ENCODE data around the gene ATP11A. TPM values are rescaled to one million over a fixed set of nuclear protein-coding genes. Genes with fewer than 3 reads are reported as not detected.

The ATP11A gene
- total and polyA plus RNA-seq, 10 of the 15 experiments (the other 5 are each of a cell fraction or from before 2014, with no cell fraction given), result 1.4 to 69.6 (median 14.4) TPM

- Histone ChIP-seq H3K4me3 (no peak overlapping the region), H4K20me1 (ENCODE audit: control insufficient read depth, insufficient read depth) (no peaks in the 10 kb centered on the region), H3K79me2 (ENCODE audit: control insufficient read depth, insufficient read depth, low read length) (peaks cover 8% of the 10 kb centered on the region), H3K9ac (ENCODE audit: control insufficient read depth, insufficient read depth, low read length) (no peak overlapping the region), H3K27me3 (replicated peaks in 1 of 2; ENCODE audit: control insufficient read depth in 2 of 2, insufficient read depth in 2 of 2, low read length in 1 of 2) (no peaks in the 10 kb centered on the region), H3K36me3 (ENCODE audit: control insufficient read depth in 2 of 2, insufficient read depth in 2 of 2, low read length in 1 of 2) (peaks cover 0 to 2% of the 10 kb centered on the region in 2 experiments; a peak in 2 of 4 replicates), H3K9me3 (replicated peaks; ENCODE audit: control insufficient read depth, insufficient read depth, low read length) (no peaks in the 10 kb centered on the region), H3K4me1 (ENCODE audit: control insufficient read depth, insufficient read depth, low read length) (peaks cover 15% of the 10 kb centered on the region), H3K27ac (ENCODE audit: control insufficient read depth, insufficient read depth) (no peak overlapping the region), H3K4me2 (ENCODE audit: control insufficient read depth, insufficient read depth) (no peak overlapping the region), H2AFZ (ENCODE audit: control insufficient read depth, low read depth, low read length) (no peak overlapping the region)
- BruUV-seq (replicated peaks), result no TSS peak
- POLR2A ChIA-PET, result no interaction called here
- TF ChIP-seq SP1 (IDR thresholded peaks at IDR 0.05; ENCODE audit: low read depth, low read length) (no peak), TCF12 (IDR thresholded peaks at IDR 0.05; ENCODE audit: low read depth, low read length) (no peak), CHD1 (IDR thresholded peaks at IDR 0.05; ENCODE audit: low read depth, low read length) (no peak), HDAC2 (IDR thresholded peaks at IDR 0.05) (no peak), IRF4 (IDR thresholded peaks at IDR 0.05; ENCODE audit: low read depth, low read length) (no peak)
- SMC1A ChIA-PET (ENCODE audit: uncharacterized antibody, unreplicated experiment), result no interaction called here
- no peak for DNase-seq (ENCODE audit: low read depth, low spot score)
- WGBS (ENCODE audit: insufficient coverage, insufficient replicate concordance, low lambda C conversion rate, missing lambda C conversion rate), result 87% methylated on average over 10 of the region's 10 CpGs
- CTCF ChIA-PET, result no interaction called here
- RAD21 ChIA-PET (ENCODE audit: unreplicated experiment), result interaction anchor here (0.6 kb wide), 1 partner anchor 81 kb away, joined by 3 read pairs; no protein-coding TSS in a partner anchor
- ATAC-seq, result no peak
- in situ Hi-C loops (cut with MboI) (no loop called here), intact Hi-C loops (cut with micrococcal nuclease; ENCODE audit: unreplicated experiment) (no loop called here)
- FAIRE-seq, result no peak
These were observed 31.0 kb downstream of the ATP11A start for GRCh38 chr13:112720814-112721197.

GRCh38 chr13:112721198-112722104 lies 31.6 kb downstream of the ATP11A start:
- peaks cover 16% of the 10 kb centered on the region for H3K4me1 ChIP-seq (ENCODE audit: control insufficient read depth, insufficient read depth, low read length)
- no peak overlapping the region for H3K4me2 ChIP-seq (ENCODE audit: control insufficient read depth, insufficient read depth)
- peaks cover 8% of the 10 kb centered on the region for H3K79me2 ChIP-seq (ENCODE audit: control insufficient read depth, insufficient read depth, low read length)
- H2AFZ ChIP-seq (ENCODE audit: control insufficient read depth, low read depth, low read length), result no peak overlapping the region
- no peaks in the 10 kb centered on the region for H3K9me3 ChIP-seq (replicated peaks; ENCODE audit: control insufficient read depth, insufficient read depth, low read length)
- WGBS (ENCODE audit: insufficient coverage, insufficient replicate concordance, low lambda C conversion rate, missing lambda C conversion rate), result 95% methylated on average over 26 of the region's 26 CpGs
- CTCF ChIA-PET, result no interaction called here
- POLR2A ChIA-PET, result no interaction called here
- in situ Hi-C loops (cut with MboI) (no loop called here), intact Hi-C loops (cut with micrococcal nuclease; ENCODE audit: unreplicated experiment) (no loop called here)
- no peak for TF ChIP-seq NFXL1 (IDR thresholded peaks at IDR 0.05; ENCODE audit: borderline replicate concordance)
- TF ChIP-seq ASH2L (IDR thresholded peaks at IDR 0.05; ENCODE audit: borderline replicate concordance, low read depth), result no peak
- TF ChIP-seq NR2C1 (IDR thresholded peaks at IDR 0.05), result no peak
- no peak for TF ChIP-seq IKZF2 (IDR thresholded peaks at IDR 0.05)
- no peak for TF ChIP-seq ATF3 (IDR thresholded peaks at IDR 0.05; ENCODE audit: borderline replicate concordance, extremely low read depth, low read depth, low read length)
- no peak overlapping the region for H3K27ac ChIP-seq (ENCODE audit: control insufficient read depth, insufficient read depth)
- BruUV-seq (replicated peaks), result TSS peak; percentile 12
- SMC1A ChIA-PET (ENCODE audit: uncharacterized antibody, unreplicated experiment), result no interaction called here
- H3K36me3 ChIP-seq (ENCODE audit: control insufficient read depth in 2 of 2, insufficient read depth in 2 of 2, low read length in 1 of 2), result peaks cover 0 to 2% of the 10 kb centered on the region in 2 experiments; a peak in 2 of 4 replicates
- no peaks in the 10 kb centered on the region for H3K27me3 ChIP-seq (replicated peaks in 1 of 2; ENCODE audit: control insufficient read depth in 2 of 2, insufficient read depth in 2 of 2, low read length in 1 of 2)
- ATAC-seq (no peak), DNase-seq (ENCODE audit: low read depth, low spot score) (no peak), FAIRE-seq (no peak)
- H3K9ac ChIP-seq (ENCODE audit: control insufficient read depth, insufficient read depth, low read length), result no peak overlapping the region
- RAD21 ChIA-PET (ENCODE audit: unreplicated experiment), result no interaction called here
- H3K4me3 ChIP-seq, result no peak overlapping the region
- no peaks in the 10 kb centered on the region for H4K20me1 ChIP-seq (ENCODE audit: control insufficient read depth, insufficient read depth)

Data from GM12878 (cell line).